NCI-H524 treated with DMSO at 0.1 percent for 48 hours (cell line): ENCODE results near the gene RAP1GAP2.
"Not testable (repeated sequence)": the region's sequence is repeated elsewhere in the genome, so short reads cannot be mapped to it uniquely, and the experiment has no call there.

Experiments
- DNase-seq: peaks from one replicate; lab custom pipeline; 2025; lab: John Stamatoyannopoulos, UW

The RAP1GAP2 gene

GRCh38 chr17:2998469-2998901 lies 202.2 kb downstream of the RAP1GAP2 start:
- not testable (repeated sequence) for DNase-seq

DNA sequence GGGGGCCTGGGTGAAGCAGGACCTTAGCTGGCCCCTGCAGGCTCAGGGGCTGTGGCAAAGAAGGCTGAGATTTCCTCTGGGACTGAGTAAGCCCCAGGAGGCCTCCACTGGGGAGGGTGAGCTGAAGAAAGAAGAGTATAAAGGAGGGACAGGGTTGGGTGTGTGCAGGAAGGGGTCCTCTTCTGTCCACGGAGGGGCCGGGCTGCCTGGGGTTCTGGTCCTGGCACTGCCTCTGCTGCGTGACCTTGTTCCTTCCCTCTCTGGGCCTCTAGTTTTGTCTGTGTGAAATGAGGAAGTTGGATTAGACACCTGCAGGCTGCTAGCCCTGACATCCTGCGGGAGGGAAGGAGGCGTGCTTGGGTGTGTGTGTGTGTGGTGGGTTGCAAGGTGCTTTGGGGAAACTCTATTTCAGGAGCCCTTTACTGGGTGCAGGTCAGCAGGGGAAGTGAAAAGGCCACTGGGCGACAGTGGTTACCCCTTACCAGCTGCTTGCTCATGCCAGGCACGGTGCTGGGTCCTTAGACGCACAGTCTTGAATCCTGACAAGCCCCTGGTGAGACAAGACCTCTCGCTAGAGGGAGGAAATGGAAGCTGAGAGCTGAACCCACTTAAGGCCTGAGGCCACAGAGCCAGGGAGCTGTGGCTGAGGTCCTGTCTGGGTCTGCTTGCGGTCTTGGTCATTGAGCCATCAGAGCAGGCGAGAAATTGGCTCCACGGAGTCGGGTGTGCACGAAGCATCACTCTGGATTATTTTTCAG lies 206.5 kb downstream of the RAP1GAP2 start:
- DNase-seq: no peak

DNA sequence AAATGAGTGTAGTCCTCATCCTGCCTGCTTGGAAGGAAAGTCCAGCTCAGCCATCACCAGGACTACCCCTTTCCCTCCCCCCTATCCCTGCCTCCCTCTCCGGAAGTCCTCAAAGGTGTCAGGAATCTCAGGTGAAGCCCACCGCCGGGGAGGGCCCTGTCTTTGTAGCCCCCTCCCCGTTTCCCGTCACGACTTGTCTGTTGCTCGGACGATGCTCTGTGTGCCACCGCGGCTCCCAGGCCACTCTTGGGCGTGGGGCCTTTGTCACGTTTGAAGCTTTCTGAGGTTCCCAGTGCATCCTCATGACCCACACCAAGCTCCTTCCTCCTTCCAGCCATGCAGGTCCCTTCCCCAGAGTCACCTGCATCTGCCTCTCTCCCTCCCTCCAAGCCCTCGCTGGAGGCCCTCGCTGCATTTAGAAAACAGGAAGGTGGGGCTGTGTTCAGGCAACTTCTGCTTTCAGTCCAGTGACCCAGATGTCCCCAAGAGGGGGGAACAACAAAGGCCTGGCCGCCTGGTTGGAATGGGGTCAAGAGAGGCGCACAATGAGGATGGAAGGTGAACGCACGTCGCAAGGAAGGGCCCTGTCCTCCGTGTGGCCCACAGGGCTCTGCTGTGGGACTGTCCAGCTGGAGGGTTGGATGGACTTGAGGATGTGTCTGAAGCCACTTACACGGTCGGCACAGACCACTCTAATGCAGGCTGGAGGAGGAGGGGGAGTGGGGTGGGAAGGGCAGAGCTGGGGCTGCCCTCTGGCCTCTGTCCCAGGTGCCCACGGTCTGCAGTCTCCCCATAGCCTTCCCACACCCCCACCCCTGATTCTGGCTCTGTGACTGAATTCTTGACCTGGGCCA lies 207.3 kb downstream of the RAP1GAP2 start:
- no peak for DNase-seq

DNA sequence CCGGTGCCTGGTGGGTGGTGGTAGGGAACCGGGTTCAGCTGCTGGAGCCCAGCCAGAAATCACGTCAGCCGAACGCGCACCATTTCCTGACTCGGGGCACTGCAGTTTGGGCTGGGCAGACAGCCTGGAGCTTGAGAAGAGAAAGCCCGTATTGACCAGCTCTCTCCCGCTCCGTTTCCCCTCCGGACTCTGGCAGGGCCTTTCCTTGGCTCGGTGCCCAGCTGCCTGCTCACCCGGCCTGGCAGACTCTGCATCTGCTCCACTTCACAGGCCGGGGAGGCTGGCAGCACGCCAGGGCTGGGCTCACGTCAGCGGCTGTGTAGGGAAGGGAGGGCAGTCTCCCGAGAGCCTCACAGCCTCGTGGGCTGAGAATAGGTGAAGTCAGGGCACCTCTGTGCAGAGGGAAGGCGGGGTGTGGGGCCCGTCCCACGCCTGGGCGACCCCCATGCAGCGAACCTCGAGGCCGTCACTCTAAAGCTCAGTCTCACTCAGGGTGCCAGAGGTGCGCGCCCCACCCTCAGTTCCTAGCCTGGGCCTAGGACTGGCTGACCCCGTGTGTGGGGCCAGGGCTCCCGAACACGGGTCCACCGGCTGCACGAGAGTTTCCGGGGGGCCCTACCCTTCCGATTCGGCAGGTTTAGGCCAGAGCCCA lies 208.0 kb downstream of the RAP1GAP2 start:
- DNase-seq: peak; percentile 51

DNA sequence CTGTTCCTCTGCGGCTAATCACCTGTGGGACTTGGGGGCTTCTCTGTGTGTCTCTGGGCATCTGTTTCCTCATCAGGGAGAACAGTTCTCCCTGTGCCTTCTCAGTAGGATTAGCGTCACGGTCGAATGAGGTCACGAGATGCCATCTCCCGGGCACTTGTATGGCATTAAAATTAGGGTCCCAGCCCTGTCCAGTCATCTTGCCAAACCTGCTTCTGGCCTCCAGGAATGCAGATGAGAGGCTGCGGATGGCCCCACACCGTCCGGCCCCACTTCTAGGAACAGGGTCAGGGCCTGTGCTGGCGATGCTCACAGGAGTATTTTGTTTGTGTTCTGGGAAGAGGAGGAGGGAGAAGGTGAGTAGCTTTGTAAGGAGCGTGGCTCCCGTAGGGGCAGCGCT lies 208.7 kb downstream of the RAP1GAP2 start:
- DNase-seq: peak; percentile 77

DNA sequence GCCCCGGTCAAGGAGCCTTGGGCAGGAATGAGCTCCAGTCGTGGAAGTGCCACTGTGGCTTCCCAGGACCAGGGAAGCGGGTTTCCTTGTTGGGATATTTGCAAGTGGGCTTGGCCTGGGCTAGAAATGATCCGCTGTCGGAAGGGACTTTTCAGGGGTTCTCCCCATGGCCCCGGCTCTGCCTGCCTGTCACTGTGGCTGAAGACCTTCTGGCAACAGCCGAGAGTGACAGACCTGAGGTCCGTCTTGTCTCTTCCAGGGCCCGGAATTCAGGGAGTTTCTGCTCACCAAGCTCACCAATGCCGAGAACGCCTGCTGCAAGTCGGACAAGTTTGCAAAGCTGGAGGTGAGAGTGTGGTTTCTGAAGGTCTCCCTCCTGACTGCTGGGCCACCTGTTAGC lies 209.5 kb downstream of the RAP1GAP2 start:
- DNase-seq: no peak

- DNase-seq: no peak
Observed at GRCh38 chr17:3006801-3007200, 210.6 kb downstream of the RAP1GAP2 start.

DNA sequence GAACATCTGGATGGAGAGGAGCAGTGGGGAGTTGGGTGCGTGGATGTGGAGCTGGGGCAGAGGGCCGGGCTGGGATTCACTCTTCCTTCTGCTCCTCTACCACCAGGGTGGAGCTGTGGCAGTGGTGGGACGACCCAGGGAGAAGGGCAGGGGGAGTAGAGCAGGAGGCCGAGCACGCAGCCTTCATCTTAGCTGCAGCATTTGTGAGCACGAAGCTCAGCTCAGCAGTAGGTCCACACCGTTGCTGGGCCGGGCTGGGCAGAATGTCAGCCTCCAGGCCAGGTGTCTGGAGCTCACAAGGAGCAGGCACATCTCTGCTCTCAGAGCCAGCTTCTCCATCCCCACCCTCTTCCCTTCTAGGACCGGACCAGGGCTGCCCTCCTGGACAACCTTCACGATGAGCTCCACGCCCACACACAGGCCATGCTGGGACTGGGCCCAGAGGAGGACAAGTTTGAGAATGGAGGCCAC lies 211.4 kb downstream of the RAP1GAP2 start:
- DNase-seq: no peak

DNA sequence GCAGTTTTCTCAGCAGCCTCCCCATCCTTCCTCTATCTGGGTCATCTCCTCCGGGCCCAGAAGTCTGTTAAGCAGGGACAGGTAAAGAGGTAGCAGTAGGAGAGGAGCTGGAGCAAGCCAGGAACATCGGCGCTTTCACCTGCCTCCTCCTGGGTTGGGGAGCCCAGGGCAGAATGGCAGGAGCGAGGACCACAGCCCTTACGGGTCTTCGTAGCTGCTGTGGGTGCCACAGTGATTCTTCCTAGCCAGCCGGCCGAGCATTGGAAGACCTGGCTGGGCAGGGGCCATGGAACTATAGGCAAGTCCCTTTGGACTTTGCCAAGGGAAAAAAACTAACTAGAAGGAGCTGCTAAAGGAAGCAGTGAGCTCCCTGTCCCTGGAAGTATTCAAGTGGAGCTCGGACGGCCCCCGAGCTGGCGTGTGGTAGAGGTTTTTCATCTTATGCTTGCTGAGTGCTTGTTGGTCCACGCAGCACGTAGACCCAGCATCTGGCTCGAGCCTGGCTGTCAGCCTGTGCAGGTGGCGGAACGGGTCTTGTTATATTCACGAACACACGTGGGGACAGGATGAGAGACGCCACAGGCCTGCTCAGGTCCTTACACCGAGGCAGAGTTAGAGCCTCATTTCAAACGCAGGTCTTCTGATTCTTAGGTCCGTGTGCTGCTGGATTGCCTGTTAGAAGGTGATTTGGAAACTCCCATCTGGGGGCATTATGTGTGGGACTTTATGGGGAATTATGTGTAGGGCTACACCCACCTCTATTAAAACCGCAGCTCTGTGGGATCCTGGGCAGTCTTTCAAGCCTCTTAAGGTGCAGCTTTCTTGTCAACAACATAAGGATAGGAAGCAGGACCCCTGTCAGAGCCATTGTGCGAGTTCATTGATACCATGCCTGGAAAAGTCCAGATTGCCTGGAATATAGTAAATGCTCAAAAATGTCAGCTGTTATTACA lies 212.4 kb downstream of the RAP1GAP2 start:
- DNase-seq: no peak

DNA sequence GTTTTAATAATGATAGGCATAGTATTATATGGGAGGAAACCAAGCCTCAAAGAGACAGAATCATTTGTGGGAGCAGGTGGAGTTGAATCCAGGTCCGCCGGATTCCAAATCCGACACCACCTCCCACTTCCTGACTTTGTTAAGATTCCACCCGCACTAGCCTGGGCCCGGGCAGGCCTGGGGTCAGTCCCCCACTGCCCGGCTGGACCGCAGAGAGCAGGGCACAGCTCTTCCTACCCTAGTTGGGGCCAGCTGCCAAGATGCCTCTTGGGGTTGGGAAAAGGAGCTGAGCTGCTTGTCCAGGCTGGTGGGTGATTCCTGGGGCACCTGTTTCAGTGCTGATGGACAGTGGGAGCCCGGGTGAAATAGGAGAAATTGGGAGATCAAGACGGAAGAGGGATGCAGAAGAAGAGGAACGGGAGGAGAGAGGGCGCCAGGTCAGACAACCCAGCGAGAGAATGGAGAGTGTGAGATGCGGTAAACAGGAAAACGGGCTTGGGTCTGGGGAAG lies 213.2 kb downstream of the RAP1GAP2 start:
- no peak for DNase-seq

DNA sequence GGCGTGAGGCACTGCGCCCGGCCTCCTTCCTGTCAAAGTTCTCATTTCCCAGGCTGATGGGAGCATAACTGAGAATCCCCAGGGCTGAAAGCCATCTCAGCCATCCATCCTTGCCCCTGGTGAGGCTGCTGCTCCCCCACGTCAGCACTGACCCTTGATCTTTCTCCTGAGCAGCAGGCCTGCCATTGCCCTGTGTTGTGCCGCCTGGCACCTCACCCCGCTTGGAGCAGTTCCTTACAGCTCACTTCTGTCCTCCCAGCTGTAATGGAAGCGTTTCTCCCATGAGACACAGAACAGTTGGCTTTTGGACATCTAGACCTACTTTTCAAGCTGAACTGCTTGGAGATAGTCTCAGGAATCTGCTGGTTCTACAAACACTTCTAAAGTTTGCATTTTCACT lies 215.7 kb downstream of the RAP1GAP2 start:
- DNase-seq: no peak

- DNase-seq: no peak
Observed at GRCh38 chr17:3012926-3013581, 216.8 kb downstream of the RAP1GAP2 start.

DNA sequence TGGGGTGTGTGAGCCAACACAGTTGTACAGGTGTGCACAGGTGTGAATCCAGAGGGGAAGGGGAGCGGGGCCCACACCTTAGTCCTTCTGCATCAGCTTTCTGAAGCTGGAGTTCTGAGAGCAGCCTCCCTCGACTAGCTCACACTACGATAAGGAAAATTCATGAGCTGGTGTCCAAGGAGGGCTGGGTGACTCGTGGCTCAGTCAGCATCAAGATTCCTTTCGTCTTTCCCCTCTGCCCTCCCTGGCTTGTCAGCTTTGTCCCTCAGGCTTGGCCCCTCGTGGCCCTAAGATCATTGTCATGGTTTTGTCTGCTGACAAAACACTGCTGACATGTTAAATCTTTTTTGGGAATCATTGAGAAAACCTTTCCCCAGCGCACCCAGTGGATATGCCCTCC lies 219.7 kb downstream of the RAP1GAP2 start:
- DNase-seq: no peak

GRCh38 chr17:3017936-3018335 lies 221.7 kb downstream of the RAP1GAP2 start:
- DNase-seq: no peak

DNA sequence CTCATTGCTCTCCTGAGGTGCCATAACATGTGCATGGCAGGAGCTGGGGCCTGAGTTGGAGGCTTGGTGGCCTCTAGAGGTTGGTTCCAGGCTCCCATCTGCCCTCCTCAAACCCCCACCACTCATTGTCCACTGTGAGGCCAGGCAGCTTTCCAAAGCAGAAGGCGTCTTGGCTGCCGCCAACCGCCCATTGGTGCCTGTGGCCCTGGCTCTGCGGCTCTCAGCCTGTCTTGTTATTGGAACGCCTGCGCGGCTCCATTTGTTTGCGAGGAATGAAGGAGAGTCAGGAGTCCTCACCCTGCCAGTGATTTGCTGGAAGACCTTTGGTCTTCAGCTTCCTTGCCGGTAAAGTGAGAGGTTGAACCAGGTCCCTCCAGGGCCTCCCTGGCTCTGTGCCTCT lies 223.5 kb downstream of the RAP1GAP2 start:
- DNase-seq: no peak

DNA sequence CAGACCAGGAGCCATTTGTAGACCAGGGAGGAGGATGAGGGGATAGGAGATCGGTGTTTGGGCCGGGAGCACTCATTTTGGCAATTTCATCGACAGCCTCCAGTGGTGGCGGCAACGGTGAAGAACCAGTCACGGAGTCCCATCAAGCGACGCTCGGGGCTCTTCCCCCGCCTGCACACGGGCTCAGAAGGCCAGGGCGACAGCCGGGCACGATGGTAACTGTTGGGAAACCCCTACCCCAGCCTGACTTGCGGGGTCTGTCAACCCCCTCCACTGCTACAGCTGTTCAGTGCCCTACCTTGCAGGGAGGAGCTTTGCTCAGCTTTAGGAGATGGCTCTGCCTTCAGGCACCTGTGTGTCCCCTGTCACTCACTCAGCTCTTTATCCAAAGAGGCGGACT lies 224.1 kb downstream of the RAP1GAP2 start:
- no peak for DNase-seq

- DNase-seq: no peak
Observed at GRCh38 chr17:3022197-3022596, 226.0 kb downstream of the RAP1GAP2 start.

DNA sequence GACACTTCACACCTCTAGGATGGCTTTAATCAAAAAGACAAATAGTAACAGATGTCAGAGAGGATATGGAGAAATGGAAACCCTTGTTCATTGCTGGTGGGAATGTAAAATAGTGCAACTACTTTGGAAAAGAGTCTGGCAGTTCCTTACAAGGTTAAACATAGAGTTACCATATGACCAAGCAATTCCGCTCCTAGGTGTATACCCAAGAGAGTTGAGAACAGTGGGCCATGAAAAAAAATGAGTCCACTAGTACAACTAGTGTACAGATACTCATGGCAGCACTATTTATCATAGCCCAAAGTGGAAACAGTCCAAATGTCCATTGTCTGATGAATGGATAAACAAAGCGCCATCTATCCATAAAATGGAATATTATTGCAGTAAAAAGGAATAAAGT lies 228.1 kb downstream of the RAP1GAP2 start:
- peak; percentile 66 for DNase-seq

DNA sequence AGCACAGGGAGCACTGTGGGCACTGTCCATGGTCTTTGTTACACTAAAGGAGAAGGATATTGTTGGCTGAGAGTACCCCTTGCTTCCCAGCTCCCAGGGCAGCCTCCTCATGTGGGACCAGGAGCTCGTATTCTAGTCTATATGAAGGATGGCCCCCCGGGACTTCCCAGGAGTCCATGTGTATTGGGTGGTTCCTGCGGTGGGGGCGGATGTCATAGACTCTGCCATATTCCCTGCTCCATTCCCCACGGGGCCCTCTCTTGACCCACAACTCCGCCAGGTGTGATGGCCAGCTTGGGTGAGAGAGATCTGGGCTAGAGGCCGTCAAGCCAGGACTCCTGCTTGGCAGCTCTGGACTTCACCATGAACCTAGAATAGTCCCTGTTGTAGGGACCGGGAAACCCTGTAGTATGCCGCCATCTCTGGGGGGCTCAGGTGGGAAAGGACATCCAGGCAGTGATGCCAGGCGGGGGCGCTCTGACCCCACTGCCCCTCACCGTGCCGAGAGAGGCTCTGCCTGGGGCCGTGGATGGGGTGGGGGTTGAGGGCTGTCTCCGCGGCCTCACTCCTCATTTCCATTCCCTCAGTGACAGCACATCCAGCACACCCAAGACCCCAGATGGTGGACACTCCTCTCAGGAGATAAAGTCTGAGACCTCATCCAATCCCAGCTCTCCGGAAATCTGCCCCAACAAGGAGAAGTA lies 229.3 kb downstream of the RAP1GAP2 start:
- DNase-seq: no peak
